ENCODE measurements around the gene SMG1. TPM values are rescaled to one million over a fixed set of nuclear protein-coding genes. Genes with fewer than 3 reads are reported as not detected.
"Not testable (repeated sequence)": the region's sequence is repeated elsewhere in the genome, so short reads cannot be mapped to it uniquely, and the experiment has no call there.

The SMG1 gene
- total RNA-seq, 1 donor from 2014 or later, result 79.5 TPM

DNA sequence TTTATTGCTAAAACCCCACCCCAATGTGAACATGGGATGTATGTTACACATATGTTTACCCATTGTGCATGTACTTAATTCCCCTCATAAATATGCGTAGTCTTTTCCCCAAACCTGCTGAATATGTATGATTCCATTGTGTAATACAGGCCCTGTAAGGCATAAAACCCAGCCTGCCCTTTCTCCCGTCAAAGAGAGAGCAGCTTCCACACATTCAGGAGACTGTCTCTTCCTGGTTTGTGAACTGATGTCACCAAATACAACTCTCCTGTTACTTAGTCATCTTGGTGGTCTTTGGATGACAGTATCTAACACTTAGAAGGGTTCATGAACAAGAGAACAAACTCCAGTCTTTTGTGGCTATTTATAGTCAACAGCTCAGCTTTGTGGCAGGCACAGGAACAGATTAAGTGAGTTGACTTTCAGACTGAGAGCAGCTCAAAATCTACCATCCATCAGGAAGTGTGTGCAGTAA lies 32.9 kb upstream of the SMG1 start:
- ATAC-seq (no peak), DNase-seq (no peak)
- Histone ChIP-seq H3K36me3 (no peaks in the 10 kb centered on the region), H3K27me3 (no peaks in the 10 kb centered on the region), H3K9me3 (no peaks in the 10 kb centered on the region), H3K27ac (no peak overlapping the region), H3K4me3 (no peak overlapping the region), H3K4me1 (no peaks in the 10 kb centered on the region)
- intact Hi-C loops (cut with DNase I), result no loop called here
- TF ChIP-seq, protein P1, sequence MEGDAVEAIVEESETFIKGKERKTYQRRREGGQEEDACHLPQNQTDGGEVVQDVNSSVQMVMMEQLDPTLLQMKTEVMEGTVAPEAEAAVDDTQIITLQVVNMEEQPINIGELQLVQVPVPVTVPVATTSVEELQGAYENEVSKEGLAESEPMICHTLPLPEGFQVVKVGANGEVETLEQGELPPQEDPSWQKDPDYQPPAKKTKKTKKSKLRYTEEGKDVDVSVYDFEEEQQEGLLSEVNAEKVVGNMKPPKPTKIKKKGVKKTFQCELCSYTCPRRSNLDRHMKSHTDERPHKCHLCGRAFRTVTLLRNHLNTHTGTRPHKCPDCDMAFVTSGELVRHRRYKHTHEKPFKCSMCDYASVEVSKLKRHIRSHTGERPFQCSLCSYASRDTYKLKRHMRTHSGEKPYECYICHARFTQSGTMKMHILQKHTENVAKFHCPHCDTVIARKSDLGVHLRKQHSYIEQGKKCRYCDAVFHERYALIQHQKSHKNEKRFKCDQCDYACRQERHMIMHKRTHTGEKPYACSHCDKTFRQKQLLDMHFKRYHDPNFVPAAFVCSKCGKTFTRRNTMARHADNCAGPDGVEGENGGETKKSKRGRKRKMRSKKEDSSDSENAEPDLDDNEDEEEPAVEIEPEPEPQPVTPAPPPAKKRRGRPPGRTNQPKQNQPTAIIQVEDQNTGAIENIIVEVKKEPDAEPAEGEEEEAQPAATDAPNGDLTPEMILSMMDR (IDR thresholded peaks at IDR 0.05), result no peak

DNA sequence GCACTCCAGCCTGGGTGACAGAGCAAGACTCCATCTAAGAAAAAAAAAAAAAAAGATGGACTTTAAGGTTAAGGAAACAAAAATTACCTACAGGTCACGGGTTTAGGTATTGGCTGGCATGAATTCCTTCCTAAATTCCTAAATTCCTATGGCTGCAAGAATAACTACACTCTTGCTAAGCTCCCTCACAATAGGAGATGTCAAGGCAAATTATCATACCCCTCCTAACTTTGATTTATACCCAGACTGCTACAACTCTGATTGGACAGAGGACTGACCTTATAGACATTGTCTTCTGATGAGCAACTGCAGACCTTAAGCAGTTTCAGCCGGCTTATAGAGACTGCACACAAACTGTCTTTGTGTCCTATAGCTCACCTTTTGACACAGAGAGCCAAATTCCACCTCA lies 32.4 kb upstream of the SMG1 start:
- TF ChIP-seq, protein P1 (IDR thresholded peaks at IDR 0.05), result no peak
- intact Hi-C loops (cut with DNase I), result no loop called here
- no peak for DNase-seq
- no peak for ATAC-seq
- no peaks in the 10 kb centered on the region for H3K4me1 ChIP-seq
- no peaks in the 10 kb centered on the region for H3K36me3 ChIP-seq
- no peaks in the 10 kb centered on the region for H3K9me3 ChIP-seq
- H3K27me3 ChIP-seq, result no peaks in the 10 kb centered on the region
- H3K27ac ChIP-seq, result no peak overlapping the region
- no peak overlapping the region for H3K4me3 ChIP-seq

DNA sequence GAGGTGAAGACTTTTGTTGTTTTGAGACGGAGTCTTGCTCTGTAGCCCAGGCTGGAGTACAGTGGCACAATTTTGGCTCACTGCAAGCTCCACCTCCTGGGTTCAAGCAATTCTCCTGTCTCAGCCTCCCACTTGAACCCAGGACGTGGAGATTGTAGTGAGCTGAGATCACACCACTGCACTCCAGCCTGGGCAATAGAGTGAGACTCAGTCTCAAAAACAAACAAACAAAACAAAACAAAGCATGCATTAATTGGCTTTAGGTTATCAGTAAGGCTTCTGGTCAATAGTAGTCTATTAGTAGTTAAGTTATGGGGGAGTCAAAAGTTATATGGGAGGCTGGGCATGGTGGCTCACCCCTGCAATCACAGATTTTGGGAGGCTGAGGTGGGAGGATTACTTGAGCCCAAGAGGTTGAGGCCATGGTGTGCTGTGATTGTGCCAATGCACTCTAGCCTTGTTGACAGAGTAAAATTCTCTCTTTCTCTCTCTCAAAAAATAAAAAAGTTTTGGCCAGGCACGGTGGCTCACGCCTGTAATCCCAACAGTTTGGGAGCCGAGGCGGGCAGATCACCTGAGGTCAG lies 30.5 kb upstream of the SMG1 start:
- intact Hi-C loops (cut with DNase I); H3K9me3 ChIP-seq; H3K27ac ChIP-seq; DNase-seq; H3K4me1 ChIP-seq; H3K4me3 ChIP-seq; H3K36me3 ChIP-seq; ATAC-seq; H3K27me3 ChIP-seq: not testable (repeated sequence)

DNA sequence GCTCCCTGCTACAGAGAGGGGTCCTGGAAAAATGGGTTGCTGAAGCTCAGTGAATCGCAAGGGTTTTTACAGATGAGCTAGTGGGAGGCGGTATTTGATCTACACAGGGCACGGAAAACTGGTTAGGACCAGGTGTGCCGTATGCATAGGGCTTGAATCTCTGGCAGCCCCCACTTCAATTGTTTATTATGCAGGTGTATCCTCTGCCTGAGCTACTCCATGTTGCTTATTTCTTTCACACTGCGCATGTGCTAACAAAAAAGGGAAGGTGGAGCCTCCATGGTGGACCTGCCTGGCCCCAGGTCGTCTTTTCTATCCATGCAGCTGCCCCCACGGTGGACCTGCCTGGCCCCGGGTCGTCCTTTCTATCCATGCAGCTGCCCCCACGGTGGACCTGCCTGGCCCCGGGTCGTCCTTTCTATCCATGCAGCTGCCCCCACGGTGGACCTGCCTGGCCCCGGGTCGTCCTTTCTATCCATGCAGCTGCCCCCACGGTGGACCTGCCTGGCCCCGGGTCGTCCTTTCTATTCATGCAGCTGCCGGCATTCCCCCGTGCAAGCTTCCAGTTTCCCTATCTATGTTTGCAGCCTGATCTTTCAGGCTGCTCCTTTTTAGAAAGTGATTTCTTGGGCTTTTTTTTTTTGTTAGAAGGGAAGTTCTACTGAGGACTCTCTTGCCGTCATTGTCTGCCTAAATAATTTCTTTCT lies 29.8 kb upstream of the SMG1 start:
- ATAC-seq; H3K4me3 ChIP-seq; H3K27me3 ChIP-seq; DNase-seq; H3K27ac ChIP-seq; H3K4me1 ChIP-seq; intact Hi-C loops (cut with DNase I); H3K36me3 ChIP-seq; H3K9me3 ChIP-seq: not testable (repeated sequence)

DNA sequence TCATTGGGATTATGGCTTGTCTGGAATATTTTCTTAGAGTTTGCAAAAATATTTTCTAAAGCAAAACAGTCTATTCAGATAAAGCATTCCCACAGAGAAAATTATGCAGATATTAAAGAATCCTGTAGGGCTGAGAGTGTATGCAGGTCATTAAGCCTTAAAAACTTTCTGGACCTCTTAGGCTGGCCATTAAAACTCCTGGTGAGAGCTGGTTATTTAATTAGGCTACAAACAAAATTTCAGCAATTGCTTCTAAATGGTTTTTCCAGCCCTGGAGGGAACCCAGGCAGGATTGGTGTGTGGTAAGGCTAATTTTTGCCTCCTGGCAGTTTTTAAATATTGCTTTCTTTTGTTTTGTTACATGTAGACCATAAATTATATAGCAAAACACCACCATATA lies 27.3 kb upstream of the SMG1 start:
- no peak for DNase-seq
- Histone ChIP-seq H3K27me3 (no peaks in the 10 kb centered on the region), H3K4me3 (no peak overlapping the region), H3K36me3 (no peaks in the 10 kb centered on the region), H3K27ac (no peak overlapping the region), H3K9me3 (no peaks in the 10 kb centered on the region), H3K4me1 (no peaks in the 10 kb centered on the region)
- no peak for ATAC-seq
- intact Hi-C loops (cut with DNase I), result no loop called here
- TF ChIP-seq, protein P1 (IDR thresholded peaks at IDR 0.05), result no peak

DNA sequence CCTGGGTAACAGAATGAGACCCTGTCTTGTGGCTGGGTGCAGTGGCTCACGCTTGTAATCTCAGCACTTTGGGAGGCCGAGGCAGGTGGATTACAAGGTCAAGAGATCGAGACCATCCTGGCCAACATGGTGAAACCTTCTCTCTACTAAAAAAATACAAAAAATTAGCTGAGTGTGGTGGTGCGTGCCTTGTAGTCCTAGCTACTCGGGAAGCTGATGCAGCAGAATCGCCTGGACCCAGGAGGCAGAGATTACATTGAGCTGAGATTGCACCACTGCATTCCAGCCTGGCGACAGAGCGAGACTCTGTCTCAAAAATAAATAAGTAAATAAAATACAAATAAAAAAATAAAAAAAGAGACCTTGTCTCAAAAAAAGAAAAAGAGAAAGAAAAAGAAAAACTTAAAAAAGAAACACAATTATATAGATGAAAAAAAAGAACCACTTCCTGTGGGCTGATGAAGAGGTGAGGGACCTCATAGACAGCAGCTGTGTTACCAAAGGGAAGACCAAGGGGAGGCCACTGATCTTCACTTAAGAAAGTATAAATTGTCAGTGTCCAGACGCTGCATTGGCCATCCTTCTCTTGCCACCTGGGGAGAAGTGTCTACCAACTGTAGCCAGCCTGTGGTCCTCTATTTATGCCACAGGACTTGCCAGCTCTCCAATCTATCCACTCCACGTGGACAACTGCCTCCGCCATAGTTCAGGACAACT lies 24.4 kb upstream of the SMG1 start:
- Histone ChIP-seq H3K27ac (no peak overlapping the region), H3K4me3 (no peak overlapping the region), H3K9me3 (no peaks in the 10 kb centered on the region), H3K27me3 (no peaks in the 10 kb centered on the region), H3K36me3 (no peaks in the 10 kb centered on the region), H3K4me1 (peaks cover 4% of the 10 kb centered on the region)
- ATAC-seq (no peak), DNase-seq (no peak)
- intact Hi-C loops (cut with DNase I), result no loop called here
- TF ChIP-seq, protein P1 (IDR thresholded peaks at IDR 0.05), result no peak
